ENCODE results near the gene LSG1. TPM values are rescaled to one million over a fixed set of nuclear protein-coding genes. Genes with fewer than 3 reads are reported as not detected.

LSG1 gene
- polyA plus RNA-seq, 1 experiment: 23.9 TPM

DNA sequence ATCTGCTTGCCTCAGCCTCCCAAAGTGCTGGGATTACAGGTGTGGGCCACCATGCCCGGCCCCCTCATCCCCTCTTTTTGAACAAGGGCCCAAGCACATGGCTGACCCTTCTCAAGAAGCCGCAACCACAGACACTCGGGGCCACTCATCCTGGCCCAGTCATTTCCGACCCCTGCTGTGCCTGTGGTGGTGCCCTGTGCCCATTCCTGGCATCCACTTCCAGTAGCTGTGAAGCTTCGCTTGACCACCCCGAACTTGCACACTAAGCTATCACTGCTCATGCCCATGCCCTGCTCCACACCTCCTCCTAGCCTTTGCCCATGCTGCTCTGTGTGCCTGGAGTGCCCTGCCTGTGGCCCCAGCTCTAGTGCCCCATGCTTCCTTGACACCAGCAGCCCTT, 47.0 kb downstream of the LSG1 start:
- Histone ChIP-seq H3K27me3 (ENCODE audit: control insufficient read depth, insufficient read depth, low read length) (no peaks in the 10 kb centered on the region), H3K36me3 (ENCODE audit: control insufficient read depth, insufficient read depth, low read length) (peaks cover 17% of the 10 kb centered on the region), H3K4me3 (ENCODE audit: low read depth, low read length) (no peak overlapping the region)
- DNase-seq (ENCODE audit: low read depth): no peak
- ChIA-PET CTCF (interaction anchor here (1.1 to 1.6 kb wide), 2 partner anchors 9 to 32 kb away, joined by 3 to 10 read pairs; partner anchors contain the start of gene TMEM44), POLR2A (no interaction called here)
- TF ChIP-seq, protein P1, sequence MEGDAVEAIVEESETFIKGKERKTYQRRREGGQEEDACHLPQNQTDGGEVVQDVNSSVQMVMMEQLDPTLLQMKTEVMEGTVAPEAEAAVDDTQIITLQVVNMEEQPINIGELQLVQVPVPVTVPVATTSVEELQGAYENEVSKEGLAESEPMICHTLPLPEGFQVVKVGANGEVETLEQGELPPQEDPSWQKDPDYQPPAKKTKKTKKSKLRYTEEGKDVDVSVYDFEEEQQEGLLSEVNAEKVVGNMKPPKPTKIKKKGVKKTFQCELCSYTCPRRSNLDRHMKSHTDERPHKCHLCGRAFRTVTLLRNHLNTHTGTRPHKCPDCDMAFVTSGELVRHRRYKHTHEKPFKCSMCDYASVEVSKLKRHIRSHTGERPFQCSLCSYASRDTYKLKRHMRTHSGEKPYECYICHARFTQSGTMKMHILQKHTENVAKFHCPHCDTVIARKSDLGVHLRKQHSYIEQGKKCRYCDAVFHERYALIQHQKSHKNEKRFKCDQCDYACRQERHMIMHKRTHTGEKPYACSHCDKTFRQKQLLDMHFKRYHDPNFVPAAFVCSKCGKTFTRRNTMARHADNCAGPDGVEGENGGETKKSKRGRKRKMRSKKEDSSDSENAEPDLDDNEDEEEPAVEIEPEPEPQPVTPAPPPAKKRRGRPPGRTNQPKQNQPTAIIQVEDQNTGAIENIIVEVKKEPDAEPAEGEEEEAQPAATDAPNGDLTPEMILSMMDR (IDR thresholded peaks at IDR 0.05; ENCODE audit: insufficient read depth, low read depth, low read length): no peak

DNA sequence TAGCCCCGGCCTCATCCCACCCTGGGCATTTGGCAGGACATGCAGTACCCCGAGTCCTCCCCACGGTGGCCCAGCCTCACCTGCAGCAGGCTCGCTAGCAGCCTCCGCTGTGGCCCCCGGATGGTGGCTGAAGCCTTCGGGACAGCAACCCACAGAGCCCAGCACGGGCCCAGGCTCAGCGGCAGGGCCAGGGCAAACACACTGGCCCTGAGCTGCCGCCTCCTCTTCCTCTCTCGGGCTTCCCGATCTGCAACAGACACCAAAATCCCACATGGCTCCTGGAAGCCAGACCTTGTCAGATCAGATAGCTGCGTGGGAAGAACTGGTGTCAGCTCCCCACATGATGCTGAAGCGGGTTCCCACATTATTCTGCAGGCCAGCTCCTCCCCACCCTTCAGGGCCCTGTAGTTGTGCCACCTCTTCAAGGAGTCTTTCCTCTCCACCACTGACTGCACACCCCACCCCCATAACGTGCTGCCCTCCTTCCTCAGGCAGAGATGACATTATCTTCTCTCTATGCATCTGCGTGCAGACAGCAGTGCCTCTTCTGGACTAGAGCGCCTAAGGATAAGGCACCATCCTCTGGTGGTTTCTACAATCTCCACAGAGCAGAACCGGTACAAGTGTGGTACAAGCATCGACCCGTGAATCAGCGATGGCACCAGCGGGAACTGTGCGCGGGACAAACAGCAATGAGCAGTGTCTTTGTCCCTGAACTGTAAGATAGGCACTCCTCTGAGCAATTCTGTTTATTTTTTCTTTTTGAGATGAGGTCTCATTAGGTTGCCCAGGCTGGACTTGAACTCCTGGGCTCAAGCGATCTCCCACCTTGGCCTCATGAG, 48.3 kb downstream of the LSG1 start:
- no peaks in the 10 kb centered on the region for H3K27me3 ChIP-seq (ENCODE audit: control insufficient read depth, insufficient read depth, low read length)
- TF ChIP-seq, protein P1 (IDR thresholded peaks at IDR 0.05; ENCODE audit: insufficient read depth, low read depth, low read length): no peak
- ChIA-PET POLR2A (no interaction called here), CTCF (interaction anchor here (1.6 kb wide), 1 partner anchor 10 kb away, joined by 10 read pairs; the partner anchor contains the start of gene TMEM44)
- DNase-seq (ENCODE audit: low read depth): no peak
- no peak overlapping the region for H3K4me3 ChIP-seq (ENCODE audit: low read depth, low read length)
- H3K36me3 ChIP-seq (ENCODE audit: control insufficient read depth, insufficient read depth, low read length): peaks cover 19% of the 10 kb centered on the region

DNA sequence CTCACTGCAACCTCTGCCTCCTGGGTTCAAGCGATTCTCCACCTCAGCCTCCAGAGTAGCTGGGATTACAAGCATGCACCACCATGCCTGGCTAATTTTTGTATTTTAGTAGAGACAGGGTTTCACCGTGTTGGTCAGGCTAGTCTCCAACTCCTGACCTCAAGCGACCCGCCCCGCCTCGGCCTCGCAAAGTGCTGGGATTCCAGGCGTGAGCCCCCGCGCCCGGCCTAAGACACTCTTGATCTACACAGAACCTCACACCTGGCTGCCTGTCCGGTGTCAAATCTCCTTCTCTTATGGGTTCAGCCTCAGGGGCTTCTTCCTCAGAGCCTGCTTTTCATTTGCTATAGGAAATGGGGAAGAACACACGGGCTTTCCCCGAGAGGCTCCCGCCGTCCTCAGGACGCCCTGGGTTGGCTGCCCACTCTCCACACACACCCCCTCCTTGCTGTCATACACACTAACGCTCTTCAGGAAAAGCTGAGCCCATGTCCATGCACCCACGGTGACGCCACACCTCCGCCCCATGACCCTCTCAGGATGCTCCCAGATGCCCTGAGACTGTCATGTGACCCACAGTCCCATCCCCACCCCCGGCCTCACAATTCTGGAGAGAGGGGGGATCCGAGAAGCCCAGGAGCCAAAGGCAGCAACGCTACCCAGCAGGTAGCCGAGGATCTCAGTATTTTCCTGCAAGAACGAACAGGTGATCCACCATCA, 49.2 kb downstream of the LSG1 start:
- no peak for DNase-seq (ENCODE audit: low read depth)
- CTCF ChIA-PET: no interaction called here

DNA sequence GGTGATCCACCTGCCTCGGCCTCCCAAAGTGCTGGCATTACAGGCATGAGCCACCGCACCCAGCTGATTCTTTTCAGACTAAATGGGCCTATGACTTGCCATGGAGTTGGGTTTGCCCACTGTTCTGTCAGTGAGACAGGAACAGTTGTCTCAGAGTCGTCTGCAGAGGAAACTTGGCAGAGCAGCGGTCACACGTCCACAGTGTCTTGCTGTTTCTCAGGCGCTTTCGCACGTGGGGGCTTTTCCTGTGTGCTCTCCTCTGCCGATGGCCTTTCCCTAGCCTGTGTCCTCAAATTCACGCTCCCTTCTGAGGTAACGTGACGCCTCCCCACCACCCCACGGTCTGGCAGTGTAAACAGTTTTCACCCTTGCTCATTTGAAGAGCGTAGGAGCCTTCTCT, 50.0 kb downstream of the LSG1 start:
- POLR2A ChIA-PET: no interaction called here
- no peak for DNase-seq (ENCODE audit: low read depth)
- CTCF ChIA-PET: interaction anchor here (1.3 kb wide), 1 partner anchor 28 kb away, joined by 4 read pairs; no protein-coding TSS in a partner anchor
- TF ChIP-seq, protein P1 (IDR thresholded peaks at IDR 0.05; ENCODE audit: insufficient read depth, low read depth, low read length): no peak
- no peaks in the 10 kb centered on the region for H3K27me3 ChIP-seq (ENCODE audit: control insufficient read depth, insufficient read depth, low read length)
- H3K4me3 ChIP-seq (ENCODE audit: low read depth, low read length): no peak overlapping the region
- peaks cover 12% of the 10 kb centered on the region for H3K36me3 ChIP-seq (ENCODE audit: control insufficient read depth, insufficient read depth, low read length)

More for the DNA sequence above, 49.2 kb downstream of the LSG1 start:
- Histone ChIP-seq H3K36me3 (ENCODE audit: control insufficient read depth, insufficient read depth, low read length) (peaks cover 15% of the 10 kb centered on the region), H3K27me3 (ENCODE audit: control insufficient read depth, insufficient read depth, low read length) (no peaks in the 10 kb centered on the region), H3K4me3 (ENCODE audit: low read depth, low read length) (no peak overlapping the region)
- POLR2A ChIA-PET: interaction anchor here (0.7 kb wide), 1 partner anchor 786 kb away, joined by 13 read pairs; no protein-coding TSS in a partner anchor
- TF ChIP-seq, protein P1 (IDR thresholded peaks at IDR 0.05; ENCODE audit: insufficient read depth, low read depth, low read length): no peak

DNA sequence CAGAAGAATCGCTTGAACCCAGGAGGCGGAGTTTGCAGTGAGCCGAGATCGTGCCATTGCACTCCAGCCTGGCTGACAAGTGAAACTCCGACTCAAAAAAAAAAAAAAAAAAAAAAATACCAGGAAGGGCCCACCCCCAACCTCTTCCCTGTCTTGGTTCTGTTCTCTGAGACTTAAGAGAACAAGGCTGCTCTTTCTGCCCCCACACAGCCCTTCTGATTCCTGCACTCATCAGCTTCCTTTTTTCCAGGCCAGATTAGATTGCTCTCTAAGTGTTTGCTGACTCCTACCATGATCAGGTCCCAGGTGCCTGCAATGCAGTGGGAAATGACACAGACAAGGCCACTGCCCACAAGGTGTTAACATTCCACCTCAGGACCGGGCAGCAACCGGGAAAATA, 51.8 kb downstream of the LSG1 start:
- ChIA-PET POLR2A (no interaction called here), CTCF (no interaction called here)
- Histone ChIP-seq H3K27me3 (ENCODE audit: control insufficient read depth, insufficient read depth, low read length) (no peaks in the 10 kb centered on the region), H3K4me3 (ENCODE audit: low read depth, low read length) (no peak overlapping the region), H3K36me3 (ENCODE audit: control insufficient read depth, insufficient read depth, low read length) (peaks cover 11% of the 10 kb centered on the region)
- TF ChIP-seq, protein P1 (IDR thresholded peaks at IDR 0.05; ENCODE audit: insufficient read depth, low read depth, low read length): no peak
- DNase-seq (ENCODE audit: low read depth): no peak

Measured in BJ (cell line).